HEK293 (cell line): ENCODE measurements around the gene CENPX.

Experiments
- BCL6B ChIP-seq: fragments of 450-650 bp; formaldehyde crosslinking; IDR thresholded peaks from 2 replicates; pipeline ENCODE4 v1.5.1; 2017; ENCODE audit warnings: missing biosample characterization, missing genetic modification characterization
- CTCF ChIP-seq: fragments of 450-650 bp; formaldehyde crosslinking; IDR thresholded peaks from 2 replicates; pipeline ENCODE4 v1.5.1; 2016; ENCODE audit warnings: missing biosample characterization, missing genetic modification characterization
- GLI4 ChIP-seq: fragments of 450-650 bp; formaldehyde crosslinking; IDR thresholded peaks from 2 replicates; pipeline ENCODE4 v1.5.1; 2016; ENCODE audit warnings: missing biosample characterization, missing genetic modification characterization
- KLF16 ChIP-seq: fragments of 450-650 bp; formaldehyde crosslinking; IDR thresholded peaks from 2 replicates; pipeline ENCODE4 v1.5.1; 2017; ENCODE audit warnings: missing biosample characterization, missing genetic modification characterization
- MYNN ChIP-seq: fragments of 450-650 bp; formaldehyde crosslinking; IDR thresholded peaks from 2 replicates; pipeline ENCODE4 v1.5.1; 2016; ENCODE audit warnings: missing biosample characterization, missing genetic modification characterization, borderline replicate concordance
- ZFP41 ChIP-seq: fragments of 450-650 bp; formaldehyde crosslinking; IDR thresholded peaks from 2 replicates; pipeline ENCODE4 v1.5.1; 2016; ENCODE audit warnings: missing biosample characterization, missing genetic modification characterization, borderline replicate concordance
- ZNF114 ChIP-seq: fragments of 450-650 bp; formaldehyde crosslinking; IDR thresholded peaks from 2 replicates; pipeline ENCODE4 v1.5.0; 2017; ENCODE audit warnings: missing biosample characterization, missing genetic modification characterization
- ZNF311 ChIP-seq: fragments of 450-650 bp; formaldehyde crosslinking; IDR thresholded peaks from 2 replicates; pipeline ENCODE4 v1.5.1; 2017; ENCODE audit warnings: missing biosample characterization, missing genetic modification characterization, borderline replicate concordance
- ZNF350 ChIP-seq: fragments of 450-650 bp; formaldehyde crosslinking; IDR thresholded peaks from 2 replicates; pipeline ENCODE4 v1.5.0; 2017; ENCODE audit warnings: missing biosample characterization, mild to moderate bottlenecking, missing genetic modification characterization
- ZNF560 ChIP-seq: fragments of 450-650 bp; formaldehyde crosslinking; IDR thresholded peaks from 2 replicates; pipeline ENCODE4 v1.5.1; 2017; ENCODE audit warnings: missing biosample characterization, missing genetic modification characterization, borderline replicate concordance
- ZNF600 ChIP-seq: fragments of 450-650 bp; formaldehyde crosslinking; IDR thresholded peaks from 2 replicates; pipeline ENCODE4 v1.5.1; 2016; ENCODE audit warnings: missing biosample characterization, missing genetic modification characterization
- ZNF768 ChIP-seq: fragments of 450-650 bp; formaldehyde crosslinking; IDR thresholded peaks from 2 replicates; pipeline ENCODE4 v1.5.1; 2018; ENCODE audit warnings: missing biosample characterization, mild to moderate bottlenecking, missing genetic modification characterization

GRCh38 chr17:82053556-82054263 lies 31.0 kb upstream of the CENPX start:
- no peak for TF ChIP-seq ZNF560
- TF ChIP-seq KLF16 (tag by site-specific recombination) = no peak
- TF ChIP-seq GLI4 (tag by site-specific recombination) = no peak
- no peak for TF ChIP-seq ZFP41 (tag by site-specific recombination)
- no peak for TF ChIP-seq MYNN (tag by site-specific recombination)
- TF ChIP-seq CTCF (tag by site-specific recombination) = no peak
- TF ChIP-seq ZNF768 (tag by site-specific recombination) = no peak
- no peak for TF ChIP-seq ZNF600 (tag by site-specific recombination)
- no peak for TF ChIP-seq BCL6B (tag by site-specific recombination)
- TF ChIP-seq ZNF350 (tag by site-specific recombination) = no peak
- TF ChIP-seq ZNF311 (tag by site-specific recombination) = no peak
- TF ChIP-seq ZNF114 = no peak
